BLaER1 (cell line): Measurements from ENCODE around the gene ELFN2.

Source experiments
- H3K27ac ChIP-seq: shearing (Covaris generic); formaldehyde crosslinking; 2 replicates; pipeline ENCODE4 v1.8.1; 2022
- H3K27me3 ChIP-seq: shearing (Covaris generic); formaldehyde crosslinking; 2 replicates; pipeline ENCODE4 v1.8.1; 2022
- H3K36me3 ChIP-seq: shearing (Covaris generic); formaldehyde crosslinking; 2 replicates; pipeline ENCODE4 v1.8.1; 2022
- H3K4me1 ChIP-seq: shearing (Covaris generic); formaldehyde crosslinking; 2 replicates; pipeline ENCODE4 v1.8.1; 2022
- H3K4me2 ChIP-seq: shearing (Covaris generic); formaldehyde crosslinking; 2 replicates; pipeline ENCODE4 v1.8.1; 2022
- H3K4me3 ChIP-seq: shearing (Covaris generic); formaldehyde crosslinking; 2 replicates; pipeline ENCODE4 v1.8.1; 2022
- H3K9ac ChIP-seq: shearing (Covaris generic); formaldehyde crosslinking; 2 replicates; pipeline ENCODE4 v1.8.1; 2022
- H3K9me3 ChIP-seq: shearing (Covaris generic); formaldehyde crosslinking; 2 replicates; pipeline ENCODE4 v1.8.1; 2022
- H4K20me1 ChIP-seq: shearing (Covaris generic); formaldehyde crosslinking; 2 replicates; pipeline ENCODE4 v1.8.1; 2022
- Cebpa-rat ChIP-seq: shearing (Covaris generic); IDR thresholded peaks from 2 replicates; pipeline ENCODE4 v1.8.1; 2022

The ELFN2 gene

DNA sequence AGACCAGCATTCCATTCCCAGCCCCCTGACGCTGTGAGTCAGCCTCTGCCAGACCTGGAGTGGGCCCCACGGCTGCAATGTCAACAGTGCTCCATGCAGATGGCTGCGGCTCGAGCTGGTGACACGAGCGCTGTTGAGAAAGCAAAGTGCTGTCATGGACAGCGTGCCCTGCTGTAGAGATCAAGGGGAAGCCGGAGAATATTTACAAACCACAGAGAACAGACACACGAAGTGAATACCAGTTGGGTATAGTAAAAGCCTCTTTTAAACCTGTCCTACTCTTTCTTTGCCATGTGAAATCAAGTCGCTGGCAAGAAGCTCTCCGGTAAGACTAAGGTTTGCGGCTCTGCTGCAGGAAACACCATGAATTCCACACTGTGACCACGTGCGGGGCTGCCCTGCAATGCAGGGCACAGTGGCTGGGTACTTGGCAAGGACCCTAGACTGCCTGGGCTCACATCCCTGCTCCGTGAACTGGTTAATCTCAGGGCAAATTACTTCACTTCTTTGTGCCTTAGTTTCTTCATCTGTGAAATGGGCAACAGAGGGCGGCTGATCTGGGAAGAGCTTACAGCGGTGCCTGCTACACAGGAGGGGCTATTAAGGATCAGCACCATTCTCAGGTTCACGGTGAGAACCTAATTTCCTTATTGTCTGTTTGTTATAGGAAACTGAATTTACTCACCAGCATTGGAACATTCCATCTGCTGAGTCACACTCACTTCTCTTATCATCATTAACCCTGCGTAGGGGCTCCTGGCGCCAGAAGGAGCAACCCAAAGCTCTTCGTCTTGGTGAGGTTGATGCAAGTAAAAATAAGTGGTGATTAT is 27.8 kb upstream of the ELFN2 start:
- peaks cover 9% of the 10 kb centered on the region; the same call in 1 of the 2 replicates for H3K4me1 ChIP-seq
- H3K4me2 ChIP-seq, result no peak overlapping the region

DNA sequence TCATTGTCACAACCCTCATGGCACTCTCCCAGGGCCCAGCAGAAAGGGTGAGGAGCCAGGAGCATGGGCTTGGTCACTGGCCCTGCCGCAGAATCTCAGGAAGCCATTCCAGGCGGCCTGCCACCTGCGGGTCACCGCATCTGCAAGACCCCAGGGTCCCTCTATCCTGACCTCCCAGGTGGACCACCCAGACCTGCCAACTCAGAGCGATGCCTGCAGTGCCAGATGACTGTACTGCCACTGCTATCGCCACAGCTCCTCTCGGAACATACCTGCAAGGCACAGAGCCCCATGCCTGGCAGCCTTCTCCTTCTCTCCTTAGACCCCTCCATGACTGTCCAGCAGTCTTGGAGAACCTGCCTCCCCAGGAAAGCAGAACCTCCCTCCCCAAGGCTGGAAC is 26.4 kb upstream of the ELFN2 start:
- no peak for TF ChIP-seq Cebpa-rat
- Histone ChIP-seq H3K4me1 (peaks cover 19% of the 10 kb centered on the region), H3K9ac (no peak overlapping the region), H3K27ac (no peak overlapping the region), H3K4me2 (no peak overlapping the region), H4K20me1 (0 out of 2 replicates have a peak, but pooled peaks cover 18% of the 10 kb centered on the region), H3K27me3 (no peaks in the 10 kb centered on the region), H3K9me3 (no peaks in the 10 kb centered on the region), H3K4me3 (no peak overlapping the region), H3K36me3 (no peaks in the 10 kb centered on the region)

More for the DNA sequence above, 27.8 kb upstream of the ELFN2 start:
- TF ChIP-seq Cebpa-rat, result no peak
- H3K36me3 ChIP-seq, result no peaks in the 10 kb centered on the region
- no peaks in the 10 kb centered on the region for H3K27me3 ChIP-seq
- H3K9ac ChIP-seq, result no peak overlapping the region
- H3K4me3 ChIP-seq, result no peak overlapping the region
- H3K9me3 ChIP-seq, result no peaks in the 10 kb centered on the region
- 0 out of 2 replicates have a peak, but pooled peaks cover 6% of the 10 kb centered on the region for H4K20me1 ChIP-seq
- no peak overlapping the region for H3K27ac ChIP-seq

DNA sequence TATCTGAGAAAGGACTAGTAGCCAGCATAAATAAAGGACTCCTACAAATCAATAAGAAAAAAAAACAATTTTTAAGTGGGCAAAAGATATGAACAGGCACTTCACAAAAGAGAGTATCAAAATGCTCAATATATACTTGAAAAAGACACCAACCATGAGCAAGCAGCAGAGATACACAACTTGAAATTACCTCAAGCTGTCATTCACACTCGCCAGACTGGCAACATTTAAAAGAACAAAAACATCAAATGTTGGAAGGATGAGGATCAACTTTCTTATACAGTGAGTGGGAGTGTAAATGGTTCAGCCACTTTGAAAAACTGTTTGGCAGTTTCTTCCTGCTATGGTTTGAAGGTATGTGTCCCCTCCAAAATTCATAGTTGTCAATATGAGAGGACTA is 23.9 kb upstream of the ELFN2 start:
- Histone ChIP-seq H3K27ac (no peak overlapping the region), H3K27me3 (no peaks in the 10 kb centered on the region), H3K9me3 (no peaks in the 10 kb centered on the region), H3K36me3 (no peaks in the 10 kb centered on the region), H3K4me3 (no peak overlapping the region), H3K4me2 (no peak overlapping the region), H4K20me1 (0 out of 2 replicates have a peak, but pooled peaks cover 18% of the 10 kb centered on the region), H3K9ac (no peak overlapping the region), H3K4me1 (peaks cover 15% of the 10 kb centered on the region)
- no peak for TF ChIP-seq Cebpa-rat

DNA sequence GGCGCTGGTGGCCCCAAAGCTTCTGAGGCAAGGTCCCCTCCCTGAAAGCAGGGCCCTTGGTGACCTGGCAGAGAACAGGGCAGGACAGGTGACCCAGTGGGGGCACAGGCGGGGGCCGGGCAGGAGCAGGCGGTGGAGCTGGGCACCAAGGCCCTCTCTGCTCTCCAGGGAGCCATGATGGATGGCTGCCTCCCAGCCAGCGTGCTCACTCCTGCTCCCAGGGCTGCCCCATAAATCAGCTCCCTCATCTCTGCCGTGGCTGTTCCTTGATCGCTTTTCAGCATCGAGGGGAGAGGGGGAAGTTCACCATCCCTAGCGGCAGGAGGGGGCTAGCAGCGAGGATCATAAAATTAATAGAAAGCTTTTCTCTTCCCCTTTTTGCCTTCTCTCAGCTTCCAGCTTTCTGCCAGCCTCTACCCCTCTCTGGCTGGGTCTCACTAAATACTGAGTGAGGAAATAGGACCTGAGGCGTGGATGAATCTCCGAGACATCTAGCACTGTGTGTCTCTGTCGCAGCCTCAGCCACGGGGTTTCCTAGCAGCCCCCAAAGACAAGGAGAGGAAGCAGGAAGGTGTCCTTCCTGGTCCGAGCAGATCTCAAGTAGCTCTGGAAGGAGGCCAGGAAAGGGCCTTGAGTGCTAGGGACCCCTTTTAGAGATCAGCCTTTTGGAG is 22.2 kb upstream of the ELFN2 start:
- Histone ChIP-seq H3K27ac (no peak overlapping the region), H3K9ac (no peak overlapping the region), H3K4me3 (no peak overlapping the region), H3K4me2 (peak overlapping the region; percentile 18), H3K36me3 (no peaks in the 10 kb centered on the region), H3K27me3 (no peaks in the 10 kb centered on the region), H3K4me1 (peaks cover 10% of the 10 kb centered on the region), H4K20me1 (0 out of 2 replicates have a peak, but pooled peaks cover 18% of the 10 kb centered on the region), H3K9me3 (no peaks in the 10 kb centered on the region)
- no peak for TF ChIP-seq Cebpa-rat

DNA sequence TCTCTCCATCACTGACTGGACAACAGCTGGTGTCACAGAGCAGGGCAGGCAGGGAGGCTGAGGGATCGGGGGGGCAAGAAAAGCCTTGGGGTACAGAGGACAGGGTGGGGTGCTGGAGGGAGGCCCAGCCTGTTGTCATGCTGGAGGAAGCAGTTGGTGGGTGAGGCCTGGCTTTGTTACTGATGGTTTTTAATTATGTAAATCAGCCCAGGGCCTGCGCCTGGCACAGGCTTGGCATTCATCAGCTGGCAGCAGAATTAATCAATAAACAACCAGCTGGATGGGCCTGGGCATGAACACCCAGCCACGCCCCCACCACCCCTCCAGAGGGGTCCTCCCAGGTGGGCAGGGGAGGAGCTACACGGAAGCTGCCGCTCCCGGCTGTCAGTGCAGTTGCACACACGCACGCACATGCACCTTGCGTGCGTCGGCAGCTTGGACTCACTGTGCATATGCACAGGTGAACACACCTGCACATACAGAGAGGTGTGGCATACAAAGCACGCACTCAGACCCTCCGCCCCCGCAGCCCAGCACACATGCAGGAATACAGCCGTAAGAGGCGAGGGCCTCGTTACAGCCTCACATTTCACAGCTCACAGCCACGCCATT is 21.3 kb upstream of the ELFN2 start:
- H3K9me3 ChIP-seq, result no peaks in the 10 kb centered on the region
- H3K27me3 ChIP-seq, result no peaks in the 10 kb centered on the region
- H3K9ac ChIP-seq, result no peak overlapping the region
- no peak overlapping the region for H3K27ac ChIP-seq
- no peak overlapping the region for H3K4me2 ChIP-seq
- peaks cover 10% of the 10 kb centered on the region for H3K4me1 ChIP-seq
- 0 out of 2 replicates have a peak, but pooled peaks cover 18% of the 10 kb centered on the region for H4K20me1 ChIP-seq
- TF ChIP-seq Cebpa-rat, result no peak
- no peaks in the 10 kb centered on the region for H3K36me3 ChIP-seq
- H3K4me3 ChIP-seq, result no peak overlapping the region

DNA sequence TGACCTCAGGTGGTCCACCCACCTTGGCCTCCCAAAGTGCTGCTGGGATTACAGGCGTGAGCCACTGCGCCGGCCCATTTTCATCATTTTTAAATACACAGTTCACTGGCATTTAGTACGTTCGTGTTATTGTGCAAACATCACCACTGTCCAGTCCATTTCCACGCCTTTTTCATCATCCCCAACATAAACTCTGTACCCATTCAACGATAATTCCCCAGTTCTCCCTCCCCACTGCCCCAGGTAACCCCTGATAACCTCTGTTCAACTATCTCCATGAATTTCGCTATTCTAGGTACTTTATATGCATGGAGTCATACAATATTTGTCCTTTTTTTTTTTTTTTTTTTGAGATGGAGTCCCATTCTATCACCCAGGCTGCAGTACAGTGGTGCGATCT is 18.2 kb upstream of the ELFN2 start:
- H3K9me3 ChIP-seq, result peaks cover 11% of the 10 kb centered on the region
- no peak overlapping the region for H3K27ac ChIP-seq
- H3K27me3 ChIP-seq, result no peaks in the 10 kb centered on the region
- H3K9ac ChIP-seq, result no peak overlapping the region
- no peak overlapping the region for H3K4me3 ChIP-seq
- H3K36me3 ChIP-seq, result no peaks in the 10 kb centered on the region
- H4K20me1 ChIP-seq, result 0 out of 2 replicates have a peak, but pooled peaks cover 16% of the 10 kb centered on the region
- no peak overlapping the region for H3K4me2 ChIP-seq
- no peak for TF ChIP-seq Cebpa-rat
- peaks cover 10% of the 10 kb centered on the region for H3K4me1 ChIP-seq

DNA sequence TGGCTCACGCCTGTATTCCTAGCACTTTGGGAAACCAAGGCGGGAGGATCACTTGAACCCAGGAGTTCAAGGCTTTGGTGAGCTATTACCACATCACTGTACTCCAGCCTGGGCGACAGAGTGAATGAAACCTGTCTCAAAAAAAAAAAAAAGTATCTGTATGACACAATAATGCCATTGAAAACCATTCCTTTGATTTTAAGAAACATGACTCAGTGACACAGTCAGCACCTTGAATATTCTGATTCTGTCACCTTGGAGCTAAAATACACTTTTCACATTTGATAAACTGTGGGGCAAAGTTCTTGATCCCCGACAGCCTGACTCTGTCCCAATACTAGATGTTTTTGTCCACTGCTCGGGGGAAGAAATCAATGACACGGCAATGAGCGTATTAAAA is 16.7 kb upstream of the ELFN2 start:
- no peaks in the 10 kb centered on the region for H3K36me3 ChIP-seq
- H3K4me1 ChIP-seq, result no peaks in the 10 kb centered on the region
- H4K20me1 ChIP-seq, result 0 out of 2 replicates have a peak, but pooled peaks cover 2% of the 10 kb centered on the region
- no peak for TF ChIP-seq Cebpa-rat
- peaks cover 12% of the 10 kb centered on the region for H3K9me3 ChIP-seq
- H3K27ac ChIP-seq, result no peak overlapping the region
- H3K27me3 ChIP-seq, result no peaks in the 10 kb centered on the region
- no peak overlapping the region for H3K4me3 ChIP-seq
- no peak overlapping the region for H3K9ac ChIP-seq
- no peak overlapping the region for H3K4me2 ChIP-seq

DNA sequence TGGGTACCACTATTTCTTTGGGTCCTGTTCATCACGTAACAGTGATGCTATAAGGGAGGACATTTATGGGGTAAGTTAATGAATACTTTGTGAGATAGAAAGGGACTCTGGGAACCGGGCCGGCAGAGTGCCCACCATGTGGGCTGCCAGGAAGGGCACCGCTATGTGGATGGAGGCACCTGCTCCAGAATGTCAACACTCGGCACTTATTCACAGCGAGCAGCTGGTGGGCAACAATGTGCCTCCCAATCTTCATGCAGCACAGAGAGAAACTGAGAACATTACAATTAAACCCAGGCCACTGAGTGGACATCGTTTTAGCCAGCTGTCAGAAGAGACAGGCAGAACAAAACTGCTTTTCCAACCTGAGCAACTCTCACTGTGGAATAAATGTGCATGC is 15.8 kb upstream of the ELFN2 start:
- no peak overlapping the region for H3K4me2 ChIP-seq
- H3K27me3 ChIP-seq, result no peaks in the 10 kb centered on the region
- H3K27ac ChIP-seq, result no peak overlapping the region
- no peaks in the 10 kb centered on the region for H3K4me1 ChIP-seq
- H3K9me3 ChIP-seq, result peaks cover 12% of the 10 kb centered on the region
- no peak overlapping the region for H3K4me3 ChIP-seq
- TF ChIP-seq Cebpa-rat, result no peak
- H4K20me1 ChIP-seq, result no peaks in the 10 kb centered on the region
- H3K9ac ChIP-seq, result no peak overlapping the region
- H3K36me3 ChIP-seq, result no peaks in the 10 kb centered on the region

DNA sequence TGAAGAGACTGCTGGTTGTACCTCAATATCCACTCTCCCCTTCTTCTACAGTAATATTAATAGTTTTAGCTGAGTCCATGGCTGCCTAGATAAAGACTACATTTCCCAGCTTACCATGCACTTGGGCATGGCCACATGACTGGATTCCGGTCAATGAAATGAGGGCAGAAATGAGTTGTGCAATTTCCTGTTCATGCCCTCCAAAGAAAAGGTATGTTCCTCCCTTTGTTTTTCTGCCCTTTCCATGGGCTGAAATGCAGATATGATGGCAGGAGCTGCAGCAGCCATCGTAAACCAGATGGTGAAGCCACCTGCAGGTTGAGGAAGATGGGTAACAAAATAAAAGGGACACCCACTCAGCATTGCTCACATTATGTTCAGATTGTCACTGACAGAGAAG is 15.3 kb upstream of the ELFN2 start:
- H4K20me1 ChIP-seq, result no peaks in the 10 kb centered on the region
- H3K27me3 ChIP-seq, result no peaks in the 10 kb centered on the region
- no peaks in the 10 kb centered on the region for H3K36me3 ChIP-seq
- H3K27ac ChIP-seq, result no peak overlapping the region
- H3K9me3 ChIP-seq, result peaks cover 12% of the 10 kb centered on the region
- H3K4me3 ChIP-seq, result no peak overlapping the region
- no peak overlapping the region for H3K9ac ChIP-seq
- peak; percentile 84; the same call in 1 of the 2 replicates for TF ChIP-seq Cebpa-rat
- H3K4me2 ChIP-seq, result no peak overlapping the region
- no peaks in the 10 kb centered on the region for H3K4me1 ChIP-seq

DNA sequence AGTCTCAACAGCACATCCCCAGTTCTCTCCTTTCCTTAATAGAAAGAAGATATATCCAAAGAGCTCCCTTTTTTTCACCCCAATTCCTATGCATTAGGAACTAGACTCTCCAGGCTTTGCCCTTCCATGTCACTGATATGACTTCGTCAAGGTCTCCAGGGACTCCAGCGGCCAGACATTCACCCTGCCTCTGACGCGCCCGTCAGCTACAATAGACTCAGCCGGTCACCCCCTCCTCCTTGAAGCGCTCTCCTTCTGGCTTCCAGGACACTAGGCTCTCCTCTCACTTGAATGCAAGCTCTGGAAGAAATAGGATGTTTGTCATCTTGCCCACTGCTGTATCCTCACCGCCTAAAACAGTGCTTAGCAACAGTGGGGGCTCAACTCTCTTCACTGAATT is 14.9 kb upstream of the ELFN2 start:
- H3K4me1 ChIP-seq, result no peaks in the 10 kb centered on the region
- H3K36me3 ChIP-seq, result no peaks in the 10 kb centered on the region
- no peak overlapping the region for H3K27ac ChIP-seq
- no peak overlapping the region for H3K4me3 ChIP-seq
- peaks cover 12% of the 10 kb centered on the region for H3K9me3 ChIP-seq
- no peaks in the 10 kb centered on the region for H3K27me3 ChIP-seq
- no peaks in the 10 kb centered on the region for H4K20me1 ChIP-seq
- H3K9ac ChIP-seq, result no peak overlapping the region
- TF ChIP-seq Cebpa-rat, result no peak
- H3K4me2 ChIP-seq, result no peak overlapping the region
